Endothelial cell of coronary artery (primary cell): ENCODE results near the gene USP19. TPM values are rescaled to one million over a fixed set of nuclear protein-coding genes. Genes with fewer than 3 reads are reported as not detected.

Source experiments
- total RNA-seq: library from RNA; depleted of rRNA; stranded (reverse); fragments of >200 nt; gene quantifications from 2 replicates; pipeline ENCODE4 v1.2.3, GENCODE V29; 2014

The USP19 gene, protein sequence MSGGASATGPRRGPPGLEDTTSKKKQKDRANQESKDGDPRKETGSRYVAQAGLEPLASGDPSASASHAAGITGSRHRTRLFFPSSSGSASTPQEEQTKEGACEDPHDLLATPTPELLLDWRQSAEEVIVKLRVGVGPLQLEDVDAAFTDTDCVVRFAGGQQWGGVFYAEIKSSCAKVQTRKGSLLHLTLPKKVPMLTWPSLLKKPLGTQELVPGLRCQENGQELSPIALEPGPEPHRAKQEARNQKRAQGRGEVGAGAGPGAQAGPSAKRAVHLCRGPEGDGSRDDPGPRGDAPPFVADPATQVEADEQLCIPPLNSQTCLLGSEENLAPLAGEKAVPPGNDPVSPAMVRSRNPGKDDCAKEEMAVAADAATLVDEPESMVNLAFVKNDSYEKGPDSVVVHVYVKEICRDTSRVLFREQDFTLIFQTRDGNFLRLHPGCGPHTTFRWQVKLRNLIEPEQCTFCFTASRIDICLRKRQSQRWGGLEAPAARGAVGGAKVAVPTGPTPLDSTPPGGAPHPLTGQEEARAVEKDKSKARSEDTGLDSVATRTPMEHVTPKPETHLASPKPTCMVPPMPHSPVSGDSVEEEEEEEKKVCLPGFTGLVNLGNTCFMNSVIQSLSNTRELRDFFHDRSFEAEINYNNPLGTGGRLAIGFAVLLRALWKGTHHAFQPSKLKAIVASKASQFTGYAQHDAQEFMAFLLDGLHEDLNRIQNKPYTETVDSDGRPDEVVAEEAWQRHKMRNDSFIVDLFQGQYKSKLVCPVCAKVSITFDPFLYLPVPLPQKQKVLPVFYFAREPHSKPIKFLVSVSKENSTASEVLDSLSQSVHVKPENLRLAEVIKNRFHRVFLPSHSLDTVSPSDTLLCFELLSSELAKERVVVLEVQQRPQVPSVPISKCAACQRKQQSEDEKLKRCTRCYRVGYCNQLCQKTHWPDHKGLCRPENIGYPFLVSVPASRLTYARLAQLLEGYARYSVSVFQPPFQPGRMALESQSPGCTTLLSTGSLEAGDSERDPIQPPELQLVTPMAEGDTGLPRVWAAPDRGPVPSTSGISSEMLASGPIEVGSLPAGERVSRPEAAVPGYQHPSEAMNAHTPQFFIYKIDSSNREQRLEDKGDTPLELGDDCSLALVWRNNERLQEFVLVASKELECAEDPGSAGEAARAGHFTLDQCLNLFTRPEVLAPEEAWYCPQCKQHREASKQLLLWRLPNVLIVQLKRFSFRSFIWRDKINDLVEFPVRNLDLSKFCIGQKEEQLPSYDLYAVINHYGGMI (N-terminal part only)
- 34.4 and 43.7 TPM in 2 replicates for total RNA-seq

DNA sequence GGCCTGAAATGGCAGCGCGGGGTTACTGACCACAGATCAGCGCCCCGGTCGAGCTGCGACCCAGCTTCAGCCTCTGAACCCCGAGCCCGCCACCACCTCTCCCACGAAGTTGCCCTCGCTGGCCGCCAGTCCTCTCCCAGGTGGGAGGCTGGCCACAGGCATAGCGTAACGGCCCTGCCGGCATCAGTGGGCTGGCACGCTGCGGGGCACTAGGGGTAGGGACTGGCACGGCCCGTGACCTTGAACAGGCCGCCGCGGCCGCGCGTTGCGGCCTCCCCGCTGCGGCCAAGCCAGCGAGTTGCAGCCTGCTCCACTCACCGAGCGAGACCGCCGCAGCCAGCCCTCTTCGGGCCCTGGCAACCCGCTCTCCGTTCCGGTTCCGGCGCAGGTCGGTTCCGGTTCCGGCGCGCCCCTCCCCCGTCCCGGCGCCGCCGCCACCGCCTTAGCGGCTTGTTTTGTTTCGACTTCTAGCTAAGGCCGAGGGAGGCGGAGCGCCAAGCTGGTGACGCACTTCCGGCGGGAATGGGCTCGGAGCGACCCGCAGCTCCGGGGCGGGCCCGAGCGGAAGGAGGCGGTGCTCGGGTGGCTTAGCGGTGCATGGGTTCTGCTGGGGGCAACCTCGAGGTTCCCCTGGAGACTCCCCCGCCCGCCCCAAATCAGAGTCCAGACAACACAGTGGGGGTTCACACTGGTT is at the start of gene USP19:
Gene USP19 (minus strand): TSS at position 386 of the 694 bp plus-strand sequence. CDS start 1,678 bp downstream, outside the sequence.

DNA sequence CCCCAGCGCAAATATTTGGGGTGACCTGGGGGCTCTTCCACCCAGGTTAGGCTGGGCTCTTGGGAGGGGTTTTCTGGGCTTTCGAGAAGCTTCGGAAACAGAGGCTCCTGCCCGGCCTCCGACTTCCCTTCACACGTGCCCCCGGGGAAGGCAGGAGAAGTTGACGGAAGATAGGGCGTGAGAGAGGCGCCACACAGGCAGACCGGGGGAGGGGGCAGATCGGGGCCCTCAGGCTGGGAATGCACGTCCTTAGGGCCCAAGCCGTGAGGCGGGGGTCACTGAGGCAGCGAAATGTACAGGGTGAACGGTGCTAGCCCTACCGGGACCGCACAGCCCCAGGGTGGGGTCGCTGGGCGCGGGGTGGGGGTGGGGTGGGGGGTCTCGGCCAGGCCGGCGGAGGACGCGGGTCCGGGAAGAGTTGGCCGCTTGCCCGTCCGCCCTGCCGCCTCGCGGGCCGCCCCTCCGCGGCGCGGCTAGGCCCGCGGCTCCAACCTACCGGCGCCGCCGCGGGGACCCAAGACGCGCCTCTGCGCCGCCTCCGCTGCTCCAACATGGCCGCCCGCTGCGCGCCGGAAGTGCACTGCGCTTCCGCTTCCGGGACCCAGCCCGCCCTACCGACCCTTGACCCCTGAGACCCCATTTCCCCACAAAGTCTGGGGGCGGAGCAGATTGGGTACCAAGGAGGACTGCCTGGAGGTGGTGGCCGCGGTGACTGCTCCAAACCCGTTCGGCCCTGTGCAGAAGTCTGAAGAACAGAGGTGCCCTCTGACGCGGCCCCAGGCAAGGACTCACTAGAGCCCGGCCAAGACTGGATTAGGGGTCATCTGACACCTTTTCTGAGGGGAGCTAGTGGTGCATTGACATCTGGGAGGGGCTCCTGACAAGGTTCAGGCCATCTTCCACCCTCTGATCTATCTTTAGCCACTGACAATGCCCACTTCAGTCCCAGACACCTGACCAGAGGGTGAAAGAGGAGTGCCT is 45.4 kb upstream of the USP19 start, which contains the start of gene CCDC71:
Gene CCDC71 (minus strand): TSS at position 561 of the 981 bp plus-strand sequence. CDS start 2,123 bp downstream, outside the sequence.

DNA sequence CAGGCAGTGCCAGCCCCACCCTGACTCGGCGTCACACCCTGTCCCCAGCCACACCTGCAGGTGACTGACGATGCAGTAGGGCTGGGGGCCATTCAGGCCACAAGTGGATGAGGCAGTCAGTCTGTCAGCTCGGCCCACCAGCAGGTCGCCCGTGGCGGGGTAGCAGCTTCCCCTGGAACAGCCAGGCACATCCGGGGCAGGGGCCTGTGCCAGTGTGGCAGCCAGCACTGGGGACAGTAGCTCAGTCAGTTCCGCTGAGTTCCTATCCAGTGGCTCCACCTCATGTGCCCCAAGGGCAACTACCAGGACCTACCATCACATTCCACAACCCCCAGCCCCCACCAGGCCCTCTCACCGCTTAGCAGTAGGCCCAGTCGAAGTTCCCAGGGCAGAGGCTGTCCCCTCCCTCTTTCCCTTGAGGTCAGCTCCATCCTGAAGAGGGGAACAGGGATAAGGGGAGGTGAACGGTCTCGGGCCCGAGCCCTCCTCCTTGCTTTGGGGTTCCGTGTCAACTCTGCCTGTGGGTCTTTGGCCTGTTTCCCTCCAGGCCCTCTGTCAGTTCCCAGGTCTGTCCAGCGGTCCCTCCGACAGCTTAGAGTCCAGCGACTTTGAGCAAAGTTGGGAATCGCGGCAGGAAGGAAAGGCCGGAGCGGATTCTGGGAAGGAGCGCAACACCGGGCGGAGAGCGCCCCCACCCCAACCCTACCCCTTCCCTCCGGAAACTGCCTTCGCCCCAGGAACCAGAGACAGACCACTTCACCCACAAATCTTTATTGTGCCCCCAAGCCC is 12.0 kb upstream of the USP19 start, which contains the start of gene LAMB2:
Gene LAMB2 (minus strand): TSS at position 614 of the 789 bp plus-strand sequence. CDS start 183 bp downstream, at position 431.

DNA sequence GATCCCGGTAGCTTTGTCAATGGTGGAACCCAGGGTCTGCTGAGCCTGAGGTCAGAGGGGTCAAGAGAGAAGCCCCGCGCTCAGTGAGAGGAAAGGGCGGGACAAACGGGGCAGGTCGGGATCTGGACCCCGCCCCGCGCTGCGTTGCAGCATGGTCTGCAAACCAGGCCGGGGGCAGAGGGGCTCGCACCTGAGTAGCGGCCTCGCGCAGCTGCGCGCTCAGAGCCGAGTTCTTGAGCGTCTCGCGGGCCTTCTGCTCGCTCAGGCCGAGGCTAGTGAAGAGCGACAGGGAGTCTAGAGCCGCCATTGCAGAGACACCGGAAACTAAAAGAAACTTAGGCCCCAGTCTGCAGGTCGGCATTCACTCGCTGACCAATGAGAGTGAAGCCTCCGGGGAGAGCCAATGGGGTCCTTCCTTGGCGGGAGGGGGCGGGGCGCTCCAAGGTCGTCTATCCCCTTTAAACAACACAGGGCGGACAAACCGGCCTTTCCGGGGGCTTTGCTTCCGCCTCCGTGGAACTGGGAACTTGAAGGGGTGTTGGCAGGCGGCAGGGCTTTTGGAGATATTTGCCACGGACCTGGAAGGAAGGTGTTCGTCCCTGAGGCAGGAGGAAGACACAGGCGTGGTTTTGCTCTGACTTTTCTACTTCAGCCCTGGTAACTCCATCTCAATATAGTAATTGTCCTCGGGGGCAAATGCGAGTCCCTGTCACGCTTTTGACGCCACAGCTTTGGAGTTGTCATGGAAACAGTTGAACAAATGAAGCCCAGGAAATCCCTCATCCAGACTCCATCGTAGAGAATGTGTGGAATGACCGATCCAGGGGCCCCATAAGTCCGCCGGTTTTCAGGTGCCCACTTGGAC is 16.0 kb downstream of the USP19 start, which contains the start of gene QARS1:
Gene QARS1 (minus strand): TSS at position 331 of the 865 bp plus-strand sequence. CDS start 24 bp downstream, at position 307.

DNA sequence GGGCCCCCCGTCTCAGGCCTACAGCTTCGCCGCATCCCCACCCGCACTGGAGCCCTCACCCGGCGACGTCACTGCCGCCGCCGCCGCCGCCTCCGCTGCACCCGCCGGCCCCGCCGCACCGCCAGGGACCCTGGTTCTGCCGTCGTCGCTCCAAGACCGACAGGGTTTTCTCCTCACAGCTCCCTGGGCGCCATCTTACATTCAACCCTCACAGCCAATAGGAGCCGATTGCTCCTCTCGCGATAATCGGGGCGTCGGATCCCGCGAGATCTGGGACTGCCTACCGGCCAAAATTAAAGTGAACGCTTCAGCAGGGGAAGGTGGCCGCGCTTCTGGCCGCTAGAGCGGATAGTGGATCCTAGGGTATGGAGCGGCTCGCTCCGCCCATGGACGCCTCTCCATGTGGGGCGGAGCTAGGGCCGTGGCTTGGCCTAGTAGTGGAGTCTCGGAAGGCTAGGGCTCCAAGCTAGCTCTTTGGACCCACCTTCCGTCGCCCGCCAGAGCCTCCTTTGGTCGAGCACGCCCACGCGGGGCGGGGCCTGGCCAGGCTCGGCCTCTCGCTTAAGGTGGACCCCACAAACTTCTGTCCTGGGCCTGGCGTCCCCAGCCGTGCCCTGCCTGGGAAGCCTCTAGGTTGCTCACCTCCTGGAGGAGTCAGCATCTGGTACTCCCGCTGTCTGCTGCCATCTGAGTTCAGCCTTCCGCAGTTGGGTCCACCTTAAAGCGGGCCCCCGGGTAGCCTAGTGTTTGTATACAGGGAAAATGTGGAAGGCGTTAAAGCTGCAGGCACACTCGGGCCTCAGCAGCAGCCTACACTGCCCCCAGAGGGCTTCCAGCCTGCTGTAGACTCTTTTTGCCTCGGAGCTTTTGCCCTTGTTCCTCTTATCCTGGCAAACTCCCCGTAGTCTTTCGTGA is 26.5 kb downstream of the USP19 start, which contains the start of gene QRICH1:
Gene QRICH1 (minus strand): TSS at position 219 of the 915 bp plus-strand sequence. CDS start 17,054 bp downstream, outside the sequence.

Other genes starting within 250 kb of the USP19 start
- gene SLC25A20, start 221.9 kb downstream of the USP19 start, total RNA-seq, result 26.2 and 30.3 TPM in 2 replicates
- gene ARIH2, start 202.0 kb downstream of the USP19 start, total RNA-seq, result 54.9 and 71.1 TPM in 2 replicates
- 14.7 and 31.5 TPM in 2 replicates for gene P4HTM, start 130.6 kb downstream of the USP19 start, total RNA-seq
- 69.4 and 98.7 TPM in 2 replicates for gene WDR6, start 113.4 kb downstream of the USP19 start, total RNA-seq
- gene DALRD3, start 102.2 kb downstream of the USP19 start, total RNA-seq, result 33.7 and 46.4 TPM in 2 replicates
- gene NDUFAF3, start 98.7 kb downstream of the USP19 start, total RNA-seq, result 46.8 and 56.0 TPM in 2 replicates
- gene IMPDH2, start 91.4 kb downstream of the USP19 start, total RNA-seq, result 341 and 373 TPM in 2 replicates
- 48.5 and 61.9 TPM in 2 replicates for gene QRICH1, start 26.8 kb downstream of the USP19 start, total RNA-seq
- 272 and 308 TPM in 2 replicates for gene QARS1, start 16.1 kb downstream of the USP19 start, total RNA-seq
- 330 and 659 TPM in 2 replicates for gene LAMB2, start 12.2 kb upstream of the USP19 start, total RNA-seq
- 15.2 and 18.6 TPM in 2 replicates for gene CCDC71, start 45.5 kb upstream of the USP19 start, total RNA-seq
- gene KLHDC8B, start 50.8 kb upstream of the USP19 start, total RNA-seq, result 29.3 and 31.9 TPM in 2 replicates
- 0.81 and 2.0 TPM in 2 replicates for gene C3orf62, start 156.4 kb upstream of the USP19 start, total RNA-seq
- 26.7 and 33.3 TPM in 2 replicates for gene USP4, start 219.2 kb upstream of the USP19 start, total RNA-seq
- gene GPX1, start 237.5 kb upstream of the USP19 start, total RNA-seq, result 330 and 468 TPM in 2 replicates